PFSK-1 (cell line): ENCODE results near the gene SUGP2.

Experiments used
- FOXP2 ChIP-seq: optimal IDR thresholded peaks from 2 replicates; pipeline ENCODE3; 2011; ENCODE audit warnings: borderline replicate concordance, control low read depth, inconsistent platforms; ENCODE audit not compliant: insufficient read depth; ENCODE audit errors: extremely low read length, extremely low read depth
- SIN3A ChIP-seq: IDR thresholded peaks from 2 replicates; pipeline ENCODE4 v1.6.1; 2012; ENCODE audit warnings: mild to moderate bottlenecking, low read length, moderate library complexity, borderline replicate concordance; ENCODE audit not compliant: insufficient read depth
- TF ChIP-seq, protein P1 (sequence below), 2 experiments: IDR thresholded peaks; 2 replicates each; pipeline versions ENCODE4 v1.6.1 to v1.8.0; 2011 to 2012; ENCODE audit warnings: low read depth in 2 of 2, low read length in 2 of 2, control low read depth in 1 of 2, inconsistent platforms in 1 of 2, mild to moderate bottlenecking in 1 of 2, moderate library complexity in 1 of 2; ENCODE audit not compliant: insufficient read depth in 1 of 2

- TF ChIP-seq, protein P1, sequence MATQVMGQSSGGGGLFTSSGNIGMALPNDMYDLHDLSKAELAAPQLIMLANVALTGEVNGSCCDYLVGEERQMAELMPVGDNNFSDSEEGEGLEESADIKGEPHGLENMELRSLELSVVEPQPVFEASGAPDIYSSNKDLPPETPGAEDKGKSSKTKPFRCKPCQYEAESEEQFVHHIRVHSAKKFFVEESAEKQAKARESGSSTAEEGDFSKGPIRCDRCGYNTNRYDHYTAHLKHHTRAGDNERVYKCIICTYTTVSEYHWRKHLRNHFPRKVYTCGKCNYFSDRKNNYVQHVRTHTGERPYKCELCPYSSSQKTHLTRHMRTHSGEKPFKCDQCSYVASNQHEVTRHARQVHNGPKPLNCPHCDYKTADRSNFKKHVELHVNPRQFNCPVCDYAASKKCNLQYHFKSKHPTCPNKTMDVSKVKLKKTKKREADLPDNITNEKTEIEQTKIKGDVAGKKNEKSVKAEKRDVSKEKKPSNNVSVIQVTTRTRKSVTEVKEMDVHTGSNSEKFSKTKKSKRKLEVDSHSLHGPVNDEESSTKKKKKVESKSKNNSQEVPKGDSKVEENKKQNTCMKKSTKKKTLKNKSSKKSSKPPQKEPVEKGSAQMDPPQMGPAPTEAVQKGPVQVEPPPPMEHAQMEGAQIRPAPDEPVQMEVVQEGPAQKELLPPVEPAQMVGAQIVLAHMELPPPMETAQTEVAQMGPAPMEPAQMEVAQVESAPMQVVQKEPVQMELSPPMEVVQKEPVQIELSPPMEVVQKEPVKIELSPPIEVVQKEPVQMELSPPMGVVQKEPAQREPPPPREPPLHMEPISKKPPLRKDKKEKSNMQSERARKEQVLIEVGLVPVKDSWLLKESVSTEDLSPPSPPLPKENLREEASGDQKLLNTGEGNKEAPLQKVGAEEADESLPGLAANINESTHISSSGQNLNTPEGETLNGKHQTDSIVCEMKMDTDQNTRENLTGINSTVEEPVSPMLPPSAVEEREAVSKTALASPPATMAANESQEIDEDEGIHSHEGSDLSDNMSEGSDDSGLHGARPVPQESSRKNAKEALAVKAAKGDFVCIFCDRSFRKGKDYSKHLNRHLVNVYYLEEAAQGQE (IDR thresholded peaks at IDR 0.05; ENCODE audit: insufficient read depth in 1 of 2, low read depth in 2 of 2, low read length in 2 of 2), result no peak
- TF ChIP-seq SIN3A (no peak), FOXP2 (no peak)
These were observed 34.2 kb upstream of the SUGP2 start for GRCh38 chr19:19067276-19068072.
